Stimulated activated CD8-positive, alpha-beta memory T cell treated with anti-CD3 and anti-CD28 coated beads, Interleukin-12 subunit alpha, Interleukin-12 subunit beta, amount 100 ng/mL, for 24 hours (primary cell): ENCODE data around the gene ACKR3.

Source experiments
- DNase-seq: peaks from one replicate; pipeline ENCODE4 v3.0.0-alpha.2; 2020; ENCODE audit errors: extremely low read depth

Gene ACKR3

DNA sequence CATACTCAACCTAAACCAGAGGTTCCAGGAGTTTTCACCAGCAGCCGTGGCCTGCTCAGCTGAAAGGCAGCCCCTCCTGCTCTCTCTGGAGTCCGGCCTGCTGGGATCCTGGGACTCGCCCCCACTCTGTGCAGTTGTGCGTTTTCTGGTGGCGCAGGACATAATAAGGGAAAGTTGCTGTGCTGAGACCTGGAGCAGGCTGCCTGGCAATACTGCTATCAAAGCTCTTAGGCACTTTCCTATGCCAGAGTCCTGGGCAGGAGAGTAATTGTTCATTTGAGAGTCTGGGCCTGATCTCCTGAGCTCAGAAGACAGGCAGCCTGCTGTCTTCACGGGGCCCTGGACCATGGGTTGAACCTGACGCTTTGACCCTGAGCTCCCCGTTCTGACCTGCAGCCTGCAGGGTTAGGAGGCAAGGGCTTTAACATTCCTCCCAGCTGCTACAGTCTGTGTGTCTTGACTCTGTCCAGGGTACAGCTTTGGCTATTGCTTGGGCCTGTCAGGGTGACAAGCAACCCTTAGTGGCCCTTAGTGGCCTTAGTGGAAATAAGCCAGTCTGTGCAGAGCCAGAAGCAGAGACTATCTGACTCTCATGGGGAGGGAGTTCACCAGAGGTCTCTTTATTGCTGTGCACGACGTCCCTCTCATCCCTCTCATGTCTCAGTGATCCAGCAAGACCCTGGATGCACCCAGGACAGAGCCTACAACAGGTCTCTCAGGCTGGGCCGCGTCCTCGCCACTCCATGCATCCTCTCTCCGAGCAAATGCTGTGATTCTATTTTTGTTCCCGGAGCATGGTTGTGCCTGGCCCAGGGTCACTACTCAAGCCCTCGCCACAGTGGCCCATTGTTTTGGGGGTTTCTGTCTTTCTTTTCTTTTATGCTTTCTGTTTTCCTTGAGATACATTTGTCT is 60.6 kb downstream of the ACKR3 start:
- DNase-seq: no peak

DNA sequence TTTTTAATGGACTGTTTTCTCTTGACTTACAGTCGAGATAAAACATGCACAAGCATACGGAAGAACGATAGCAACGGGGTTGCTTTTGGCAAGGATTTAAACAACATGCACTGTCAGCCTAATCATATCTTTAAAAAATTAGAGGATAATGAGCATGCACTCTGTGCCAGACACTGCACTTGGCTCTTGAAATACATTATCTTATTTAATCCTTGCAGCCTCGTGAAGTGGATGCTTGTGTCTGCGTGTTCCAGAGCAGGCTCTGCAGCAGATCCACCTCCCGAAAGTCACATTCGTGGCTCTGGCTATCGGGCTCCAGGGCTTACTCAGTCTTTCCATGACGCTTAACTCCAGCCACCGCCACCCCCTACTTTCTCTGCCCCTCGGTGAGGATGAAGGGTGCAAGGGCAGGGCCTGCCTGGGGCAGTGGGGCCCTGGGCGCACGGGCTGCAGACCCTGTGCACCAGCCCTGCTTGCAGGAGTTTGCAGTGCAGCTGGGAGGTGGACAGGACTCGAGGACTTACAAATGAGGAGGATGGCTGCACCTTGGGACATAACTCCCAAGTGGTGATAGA is 61.7 kb downstream of the ACKR3 start:
- no peak for DNase-seq

GRCh38 chr2:236631856-236632291 is 62.2 kb downstream of the ACKR3 start:
- DNase-seq: no peak
